ENCODE data around the gene STK11IP. TPM values are rescaled to one million over a fixed set of nuclear protein-coding genes. Genes with fewer than 3 reads are reported as not detected.

The STK11IP gene
- total RNA-seq, 1 experiment from 2014 or later: 40.6 TPM

- Histone ChIP-seq H2AFZ (no peak overlapping the region), H3K4me2 (no peak overlapping the region), H3K4me3 (no peak overlapping the region), H3K9me3 (ENCODE audit: insufficient read depth, low read depth) (peaks cover 24% of the 10 kb centered on the region; the same call in 1 of the 2 replicates), H4K20me1 (ENCODE audit: insufficient read depth) (no peaks in the 10 kb centered on the region), H3K79me2 (ENCODE audit: low read depth) (no peaks in the 10 kb centered on the region), H3K27ac (no peak overlapping the region), H3F3A (ENCODE audit: insufficient read depth, low read depth) (peaks cover 28% of the 10 kb centered on the region), H3K27me3 (ENCODE audit: insufficient read depth, low read depth) (no peaks in the 10 kb centered on the region), H3K36me3 (ENCODE audit: low read depth) (no peaks in the 10 kb centered on the region), H3K4me1 (replicated peaks; ENCODE audit: insufficient read depth) (peaks cover 26% of the 10 kb centered on the region), H3K9me2 (ENCODE audit: insufficient read depth) (no peaks in the 10 kb centered on the region)
- no peak for DNase-seq
- intact Hi-C loops (cut with micrococcal nuclease; ENCODE audit: unreplicated experiment): no loop called here
- ChIA-PET POLR2A (ENCODE audit: unreplicated experiment) (no interaction called here), CTCF (no interaction called here)
- no TSS peak for BruUV-seq (replicated peaks)
- TF ChIP-seq, protein P1, sequence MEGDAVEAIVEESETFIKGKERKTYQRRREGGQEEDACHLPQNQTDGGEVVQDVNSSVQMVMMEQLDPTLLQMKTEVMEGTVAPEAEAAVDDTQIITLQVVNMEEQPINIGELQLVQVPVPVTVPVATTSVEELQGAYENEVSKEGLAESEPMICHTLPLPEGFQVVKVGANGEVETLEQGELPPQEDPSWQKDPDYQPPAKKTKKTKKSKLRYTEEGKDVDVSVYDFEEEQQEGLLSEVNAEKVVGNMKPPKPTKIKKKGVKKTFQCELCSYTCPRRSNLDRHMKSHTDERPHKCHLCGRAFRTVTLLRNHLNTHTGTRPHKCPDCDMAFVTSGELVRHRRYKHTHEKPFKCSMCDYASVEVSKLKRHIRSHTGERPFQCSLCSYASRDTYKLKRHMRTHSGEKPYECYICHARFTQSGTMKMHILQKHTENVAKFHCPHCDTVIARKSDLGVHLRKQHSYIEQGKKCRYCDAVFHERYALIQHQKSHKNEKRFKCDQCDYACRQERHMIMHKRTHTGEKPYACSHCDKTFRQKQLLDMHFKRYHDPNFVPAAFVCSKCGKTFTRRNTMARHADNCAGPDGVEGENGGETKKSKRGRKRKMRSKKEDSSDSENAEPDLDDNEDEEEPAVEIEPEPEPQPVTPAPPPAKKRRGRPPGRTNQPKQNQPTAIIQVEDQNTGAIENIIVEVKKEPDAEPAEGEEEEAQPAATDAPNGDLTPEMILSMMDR (conservative IDR thresholded peaks at IDR 0.05): no peak
- no peak for TF ChIP-seq EZH2 (IDR thresholded peaks at IDR 0.05; ENCODE audit: low read depth)
Measured at GRCh38 chr2:219658196-219658846, 60.7 kb downstream of the STK11IP start.

DNA sequence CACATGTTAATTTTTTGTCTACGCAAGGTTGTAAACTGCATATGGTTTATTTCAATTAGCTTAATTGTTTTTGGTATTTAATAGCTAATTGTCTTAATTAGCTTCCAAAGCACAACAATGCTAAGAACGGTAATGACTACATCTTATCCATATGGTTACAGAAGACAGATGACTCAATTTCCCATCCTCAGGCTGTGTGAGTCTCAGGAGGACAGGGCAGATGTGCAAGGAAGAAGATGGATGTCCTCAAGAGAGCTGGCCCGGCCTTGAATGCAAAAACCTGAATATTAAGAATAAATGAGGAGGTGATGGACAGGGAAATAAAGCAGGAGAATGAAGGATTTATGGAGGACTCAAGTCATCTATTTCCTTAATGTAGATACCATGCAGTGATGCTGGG is 61.2 kb downstream of the STK11IP start:
- CTCF ChIA-PET: no interaction called here
- Histone ChIP-seq H3K4me2 (no peak overlapping the region), H3K4me1 (replicated peaks; ENCODE audit: insufficient read depth) (peaks cover 29% of the 10 kb centered on the region), H2AFZ (no peak overlapping the region), H3K9me3 (ENCODE audit: insufficient read depth, low read depth) (peaks cover 24% of the 10 kb centered on the region; the same call in 1 of the 2 replicates), H4K20me1 (ENCODE audit: insufficient read depth) (no peaks in the 10 kb centered on the region), H3K27me3 (ENCODE audit: insufficient read depth, low read depth) (no peaks in the 10 kb centered on the region), H3F3A (ENCODE audit: insufficient read depth, low read depth) (peaks cover 33% of the 10 kb centered on the region), H3K27ac (no peak overlapping the region), H3K9me2 (ENCODE audit: insufficient read depth) (no peaks in the 10 kb centered on the region), H3K79me2 (ENCODE audit: low read depth) (no peaks in the 10 kb centered on the region), H3K36me3 (ENCODE audit: low read depth) (no peaks in the 10 kb centered on the region), H3K4me3 (no peak overlapping the region)
- no TSS peak for BruUV-seq (replicated peaks)
- TF ChIP-seq EZH2 (IDR thresholded peaks at IDR 0.05; ENCODE audit: low read depth): no peak
- TF ChIP-seq, protein P1 (conservative IDR thresholded peaks at IDR 0.05): no peak
- POLR2A ChIA-PET (ENCODE audit: unreplicated experiment): no interaction called here
- DNase-seq: no peak
- intact Hi-C loops (cut with micrococcal nuclease; ENCODE audit: unreplicated experiment): no loop called here

- TF ChIP-seq, protein P1 (conservative IDR thresholded peaks at IDR 0.05): no peak
- TF ChIP-seq EZH2 (IDR thresholded peaks at IDR 0.05; ENCODE audit: low read depth): no peak
- Histone ChIP-seq H3K4me3 (peak overlapping the region; percentile 21; the same call in 1 of the 2 replicates), H3K27me3 (ENCODE audit: insufficient read depth, low read depth) (no peaks in the 10 kb centered on the region), H4K20me1 (ENCODE audit: insufficient read depth) (no peaks in the 10 kb centered on the region), H3K9me2 (ENCODE audit: insufficient read depth) (no peaks in the 10 kb centered on the region), H3F3A (ENCODE audit: insufficient read depth, low read depth) (peaks cover 34% of the 10 kb centered on the region), H3K9me3 (ENCODE audit: insufficient read depth, low read depth) (peaks cover 22% of the 10 kb centered on the region; the same call in 1 of the 2 replicates), H3K36me3 (ENCODE audit: low read depth) (no peaks in the 10 kb centered on the region), H3K4me1 (replicated peaks; ENCODE audit: insufficient read depth) (peaks cover 29% of the 10 kb centered on the region), H3K4me2 (peak overlapping the region; percentile 54), H3K27ac (peak overlapping the region; percentile 94), H2AFZ (no peak overlapping the region), H3K79me2 (ENCODE audit: low read depth) (no peaks in the 10 kb centered on the region)
- ChIA-PET CTCF (interaction anchor here (1.0 kb wide), 1 partner anchor 21 kb away, joined by 4 read pairs; no protein-coding TSS in a partner anchor), POLR2A (ENCODE audit: unreplicated experiment) (interaction anchor here (0.6 to 1.6 kb wide), 8 partner anchors 16 to 756 kb away, joined by 3 to 13 read pairs (median 4); no protein-coding TSS in a partner anchor)
- TSS peak; percentile 62 for BruUV-seq (replicated peaks)
- peak in 1 of 2 experiments; percentile 56 for DNase-seq
- intact Hi-C loops (cut with micrococcal nuclease; ENCODE audit: unreplicated experiment): no loop called here
Measured at GRCh38 chr2:219661197-219661954, 63.7 kb downstream of the STK11IP start.

All from PC-9 (cell line).